IMR-90 (cell line): Measurements from ENCODE around the gene KCNMB3. TPM values are rescaled to one million over a fixed set of nuclear protein-coding genes. Genes with fewer than 3 reads are reported as not detected.
"Not testable (repeated sequence)": the region's sequence is repeated elsewhere in the genome, so short reads cannot be mapped to it uniquely, and the experiment has no call there.

Experiments used
- ATAC-seq: fragments of 200-7000 bp; cut with Tn5 transposase; 2 replicates; pipeline ENCODE4 v1.9.1; 2020; ENCODE audit warnings: low read depth, mild to moderate bottlenecking, moderate library complexity
- BruUV-seq: library from RNA; stranded (reverse); fragments of 400-500 nt; replicated peaks from 2 replicates; lab custom pipeline; 2021; lab: Mats Ljungman, UMichigan
- CTCF ChIA-PET: fragments of 300-600 bp; formaldehyde crosslinking; extraction: SDS; loops from one replicate; lab custom pipeline; 2021; ENCODE audit warnings: antibody characterized with exemption; lab: Yijun Ruan, JAX
- POLR2A ChIA-PET: fragments of 300-600 bp; sonication (Branson Sonifier 250); formaldehyde crosslinking; loops from one replicate; lab custom pipeline; 2022; ENCODE audit warnings: antibody characterized with exemption; ENCODE audit not compliant: unreplicated experiment; lab: Charles Lee
- DNase-seq: peaks from one replicate; pipeline ENCODE4 v3.0.0; 2013
- H2AFZ ChIP-seq: replicated peaks from 2 replicates; pipeline ENCODE3; 2013; ENCODE audit warnings: low read length, mild to moderate bottlenecking; ENCODE audit not compliant: poor library complexity
- H2AK5ac ChIP-seq: 2 replicates; pipeline ENCODE4 v1.6.1; 2013; ENCODE audit warnings: low read depth, low read length, inconsistent platforms
- H2AK9ac ChIP-seq: replicated peaks from 2 replicates; pipeline ENCODE3; 2013; ENCODE audit warnings: mild to moderate bottlenecking, low read depth, low read length, moderate library complexity; ENCODE audit not compliant: poor library complexity
- H2BK120ac ChIP-seq: 2 replicates; pipeline ENCODE4 v1.6.1; 2013; ENCODE audit warnings: low read depth, low read length, inconsistent platforms
- H2BK15ac ChIP-seq: 3 replicates; pipeline ENCODE4 v1.6.1; 2013; ENCODE audit warnings: low read depth, low read length, inconsistent platforms
- H2BK20ac ChIP-seq: 2 replicates; pipeline ENCODE4 v1.6.1; 2013; ENCODE audit warnings: low read depth, mild to moderate bottlenecking, inconsistent platforms, low read length, moderate library complexity
- H2BK5ac ChIP-seq: 2 replicates; pipeline ENCODE4 v1.6.1; 2013; ENCODE audit warnings: mild to moderate bottlenecking, low read depth, low read length, inconsistent platforms; ENCODE audit not compliant: poor library complexity, severe bottlenecking
- H3K14ac ChIP-seq: replicated peaks from 2 replicates; pipeline ENCODE4 v1.6.1; 2013; ENCODE audit warnings: low read depth, low read length, inconsistent platforms
- H3K18ac ChIP-seq: 2 replicates; pipeline ENCODE4 v1.6.1; 2013; ENCODE audit warnings: low read depth, low read length, control low read depth
- H3K23ac ChIP-seq: 2 replicates; pipeline ENCODE4 v1.6.1; 2013; ENCODE audit warnings: low read depth, low read length, inconsistent platforms
- H3K27ac ChIP-seq: 2 replicates; pipeline ENCODE4 v1.5.1; 2013; ENCODE audit warnings: mild to moderate bottlenecking, control low read depth, low read length; ENCODE audit not compliant: insufficient read depth
- H3K27me3 ChIP-seq: 2 replicates; pipeline ENCODE4 v1.6.1; 2013; ENCODE audit warnings: low read length; ENCODE audit not compliant: control insufficient read depth, insufficient read depth
- H3K36me3 ChIP-seq: 2 replicates; pipeline ENCODE4 v1.6.1; 2013; ENCODE audit warnings: low read length, mixed read lengths; ENCODE audit not compliant: control insufficient read depth, insufficient read depth
- H3K4ac ChIP-seq: 2 replicates; pipeline ENCODE4 v1.6.1; 2013; ENCODE audit warnings: low read depth, low read length, inconsistent platforms
- H3K4me1 ChIP-seq: 2 replicates; pipeline ENCODE4 v1.6.1; 2013; ENCODE audit warnings: low read length, mixed read lengths; ENCODE audit not compliant: control insufficient read depth, insufficient read depth
- H3K4me2 ChIP-seq: 2 replicates; pipeline ENCODE4 v1.6.1; 2013; ENCODE audit warnings: low read depth, mild to moderate bottlenecking, control low read depth, low read length, moderate library complexity
- H3K4me3 ChIP-seq: 2 replicates; pipeline ENCODE4 v1.5.1; 2013; ENCODE audit warnings: low read depth, mild to moderate bottlenecking, control low read depth, low read length, moderate library complexity; ENCODE audit not compliant: insufficient read depth
- H3K56ac ChIP-seq: 2 replicates; pipeline ENCODE4 v1.6.1; 2013; ENCODE audit warnings: low read length, inconsistent platforms; ENCODE audit not compliant: insufficient read depth; ENCODE audit errors: extremely low read depth
- H3K79me1 ChIP-seq, 2 experiments: 2 replicates each; pipeline ENCODE4 v1.6.1; 2013; ENCODE audit warnings: low read length in 2 of 2, inconsistent platforms in 1 of 2, low read depth in 1 of 2
- H3K9ac ChIP-seq: 2 replicates; pipeline ENCODE4 v1.6.1; 2013; ENCODE audit warnings: low read depth, low read length, control low read depth
- H3K9me1 ChIP-seq: 2 replicates; pipeline ENCODE4 v1.6.1; 2013; ENCODE audit warnings: low read length, inconsistent platforms; ENCODE audit not compliant: insufficient read depth
- H3K9me3 ChIP-seq: 2 replicates; pipeline ENCODE4 v1.6.1; 2013; ENCODE audit warnings: low read length; ENCODE audit not compliant: control insufficient read depth, insufficient read depth
- H4K20me1 ChIP-seq: 2 replicates; pipeline ENCODE4 v1.6.1; 2013; ENCODE audit warnings: low read length, inconsistent platforms; ENCODE audit not compliant: insufficient read depth
- H4K5ac ChIP-seq: 2 replicates; pipeline ENCODE4 v1.6.1; 2013; ENCODE audit warnings: mild to moderate bottlenecking, low read depth, low read length, control low read depth
- H4K8ac ChIP-seq, 2 experiments: 2 replicates each; pipeline ENCODE4 v1.6.1; 2013; ENCODE audit warnings: low read depth in 2 of 2, low read length in 2 of 2, control low read depth in 1 of 2, inconsistent platforms in 1 of 2
- H4K91ac ChIP-seq: 2 replicates; pipeline ENCODE4 v1.6.1; 2013; ENCODE audit warnings: low read depth, low read length, inconsistent platforms; ENCODE audit not compliant: insufficient read depth
- ELK1 ChIP-seq: fragments of 150-350 bp; IDR thresholded peaks from 2 replicates; pipeline ENCODE4 v1.6.1; 2016; ENCODE audit warnings: low read depth, mild to moderate bottlenecking, low read length, moderate library complexity, borderline replicate concordance
- MAZ ChIP-seq: IDR thresholded peaks from 2 replicates; pipeline ENCODE4 v1.6.1; 2012; ENCODE audit warnings: low read depth, mild to moderate bottlenecking, low read length, improper control_type of control experiment, moderate library complexity, borderline replicate concordance
- POLR2A ChIP-seq: IDR thresholded peaks from 2 replicates; pipeline ENCODE4 v1.6.1; 2012; ENCODE audit warnings: mild to moderate bottlenecking, low read depth, low read length
- SMC3 ChIP-seq: fragments of 150-350 bp; IDR thresholded peaks from 2 replicates; pipeline ENCODE4 v1.6.1; 2016; ENCODE audit warnings: low read depth, mild to moderate bottlenecking, antibody characterized with exemption, low read length, moderate library complexity
- WGBS, 2 experiments: methylation state at CpG; one replicate each; pipeline versions ENCODE4 v1.1.5 to v1.1.7; 2013; ENCODE audit warnings: missing lambda C conversion rate in 2 of 2; ENCODE audit not compliant: insufficient read length in 1 of 2; ENCODE audit errors: extremely low coverage in 2 of 2; 5-methylcytosine and 5-hydroxymethylcytosine counted together
- dilution Hi-C: fragments of 300-500 bp; cut with HindIII; formaldehyde crosslinking; loops from one replicate; pipeline ENCODE4 v1.14.3; 2018; ENCODE audit warnings: low sequenced_read_pairs; ENCODE audit not compliant: unreplicated experiment
- in situ Hi-C: fragments of 300-500 bp; cut with MboI; formaldehyde crosslinking; loops from 3 replicates; pipeline ENCODE4 v1.14.3; 2019; ENCODE audit warnings: low sequenced_read_pairs, inconsistent platforms, mixed read lengths
- intact Hi-C: fragments of 100-400 bp; cut with micrococcal nuclease; formaldehyde crosslinking; loops from 2 replicates; pipeline ENCODE4 v1.10.0; 2022
- polyA plus RNA-seq, 3 experiments: library from polyadenylated mRNA; depleted of rRNA; stranded (reverse); fragments of >200 nt; gene quantifications; 2 replicates each; pipeline ENCODE4 v1.2.3, GENCODE V29; 2012; ENCODE audit warnings: low replicate concordance in 1 of 3
- total RNA-seq: library from RNA; depleted of rRNA; stranded (reverse); fragments of >200 nt; gene quantifications from 2 replicates; pipeline ENCODE4 v1.2.3, GENCODE V29; 2012

Gene KCNMB3
- total and polyA plus RNA-seq, 2 of the 4 experiments (the other 2 are of a cell fraction), result 0.72 to 1.2 TPM

- Histone ChIP-seq H2AK5ac (no peak overlapping the region; the same call in 1 of the 2 replicates), H3K4me3 (no peak overlapping the region), H4K5ac (no peak overlapping the region), H2AK9ac (no peak overlapping the region), H3K4me1 (peaks cover 4% of the 10 kb centered on the region; the same call in 1 of the 2 replicates), H3K56ac (no peak overlapping the region), H2BK120ac (no peak overlapping the region), H4K8ac (0 out of 4 replicates have a peak overlapping the region, but pooled peaks of 1 of the 2 experiments have one; percentile 19), H3K9me1 (peaks cover 3% of the 10 kb centered on the region; the same call in 1 of the 2 replicates), H2BK5ac (peak overlapping the region; percentile 46), H2AFZ (peak overlapping the region; percentile 33), H2BK15ac (no peak overlapping the region), H3K79me1 (no peaks in the 10 kb centered on the region), H4K91ac (no peak overlapping the region), H2BK20ac (peak overlapping the region; percentile 27; the same call in 1 of the 2 replicates), H3K27ac (no peak overlapping the region), H3K23ac (no peak overlapping the region), H3K4me2 (no peak overlapping the region), H4K20me1 (no peaks in the 10 kb centered on the region), H3K27me3 (no peaks in the 10 kb centered on the region), H3K4ac (no peak overlapping the region), H3K36me3 (no peaks in the 10 kb centered on the region), H3K9me3 (no peaks in the 10 kb centered on the region), H3K14ac (no peak overlapping the region), H3K9ac (no peak overlapping the region), H3K18ac (peak overlapping the region; percentile 56; the same call in 1 of the 2 replicates)
- no CpG with 5 or more reads among the region's 1 CpG for WGBS, 2 experiments
- in situ Hi-C loops (no loop called here), intact Hi-C loops (no loop called here), dilution Hi-C loops (no loop called here)
- ATAC-seq (peak; percentile 87), DNase-seq (peak; percentile 63)
- CTCF ChIA-PET, result no interaction called here
- POLR2A ChIA-PET, result no interaction called here
- TF ChIP-seq SMC3 (no peak), POLR2A (no peak), MAZ (no peak), ELK1 (no peak)
- BruUV-seq, result no TSS peak
Observed at GRCh38 chr3:179244878-179245277, 6.0 kb downstream of the KCNMB3 start.

GRCh38 chr3:179242859-179243258 lies 8.1 kb downstream of the KCNMB3 start:
- H2AFZ ChIP-seq, H3K9me1 ChIP-seq, H3K27me3 ChIP-seq, POLR2A ChIA-PET, H4K5ac ChIP-seq, H2BK15ac ChIP-seq, H3K56ac ChIP-seq, intact Hi-C loops, H3K79me1 ChIP-seq, CTCF ChIA-PET, H2BK5ac ChIP-seq, H2BK20ac ChIP-seq, DNase-seq, H3K23ac ChIP-seq, BruUV-seq, H2AK5ac ChIP-seq, H3K4me3 ChIP-seq, dilution Hi-C loops, ATAC-seq, H3K4ac ChIP-seq, H3K9me3 ChIP-seq, H4K91ac ChIP-seq, H2BK120ac ChIP-seq, H3K36me3 ChIP-seq, H3K4me2 ChIP-seq, H3K18ac ChIP-seq, H4K8ac ChIP-seq, H3K4me1 ChIP-seq, H2AK9ac ChIP-seq, H4K20me1 ChIP-seq, H3K14ac ChIP-seq, in situ Hi-C loops, H3K27ac ChIP-seq, H3K9ac ChIP-seq: not testable (repeated sequence)
- no CpG with 5 or more reads among the region's 2 CpGs for WGBS, 2 experiments
